Neutrophil (primary cell): ENCODE measurements around the gene NSUN6.

Source experiments
- H3K27ac ChIP-seq: fragments of 200-600 bp; sonication (generic); 2 replicates; pipeline ENCODE4 v1.5.1; 2016; ENCODE audit warnings: mild to moderate bottlenecking, moderate library complexity
- H3K27me3 ChIP-seq: fragments of 200-600 bp; sonication (generic); 2 replicates; pipeline ENCODE4 v1.6.0; 2016; ENCODE audit warnings: mild to moderate bottlenecking
- H3K36me3 ChIP-seq: fragments of 200-600 bp; sonication (generic); 2 replicates; pipeline ENCODE4 v1.5.1; 2017
- H3K4me1 ChIP-seq, 2 experiments: fragments of 200-600 bp in 1 of 2; sonication (generic) in 1 of 2; 1 replicate in 1 of 2; 2 replicates in 1 of 2; pipeline versions ENCODE4 v1.5.1 to v1.6.1; 2013 to 2016; ENCODE audit warnings: low read depth in 1 of 2, low read length in 1 of 2, mild to moderate bottlenecking in 1 of 2, moderate library complexity in 1 of 2; ENCODE audit not compliant: control insufficient read depth in 1 of 2, insufficient read depth in 1 of 2
- H3K4me3 ChIP-seq, 2 experiments: fragments of 200-600 bp in 1 of 2; sonication (generic) in 1 of 2; 1 replicate in 1 of 2; 2 replicates in 1 of 2; pipeline ENCODE4 v1.5.1; 2013 to 2016; ENCODE audit warnings: low read depth in 1 of 2, low read length in 1 of 2, mild to moderate bottlenecking in 1 of 2, moderate library complexity in 1 of 2
- H3K9me3 ChIP-seq: fragments of 200-600 bp; sonication (generic); 2 replicates; pipeline ENCODE4 v1.5.1; 2016
- TF ChIP-seq, protein P1 (sequence below): fragments of 200-600 bp; sonication (generic); IDR thresholded peaks from 2 replicates; pipeline ENCODE4 v1.5.1; 2016; ENCODE audit warnings: antibody characterized with exemption

The NSUN6 gene

GRCh38 chr10:18651324-18652007 lies at the start of gene NSUN6:
NSUN6 (minus strand) TSS chr10:18651587; CDS start chr10:18651203, 384 bp downstream.
- Histone ChIP-seq H3K9me3 (no peaks in the 10 kb centered on the region), H3K4me3 (peak within 1 kb of the TSS; percentile 73 to 82), H3K27ac (peak within 1 kb of the TSS; percentile 87), H3K4me1 (peaks cover 12 to 14% of the 10 kb centered on the region in 2 experiments), H3K27me3 (no peaks in the 10 kb centered on the region), H3K36me3 (no peaks in the 10 kb centered on the region)
- TF ChIP-seq, protein P1, sequence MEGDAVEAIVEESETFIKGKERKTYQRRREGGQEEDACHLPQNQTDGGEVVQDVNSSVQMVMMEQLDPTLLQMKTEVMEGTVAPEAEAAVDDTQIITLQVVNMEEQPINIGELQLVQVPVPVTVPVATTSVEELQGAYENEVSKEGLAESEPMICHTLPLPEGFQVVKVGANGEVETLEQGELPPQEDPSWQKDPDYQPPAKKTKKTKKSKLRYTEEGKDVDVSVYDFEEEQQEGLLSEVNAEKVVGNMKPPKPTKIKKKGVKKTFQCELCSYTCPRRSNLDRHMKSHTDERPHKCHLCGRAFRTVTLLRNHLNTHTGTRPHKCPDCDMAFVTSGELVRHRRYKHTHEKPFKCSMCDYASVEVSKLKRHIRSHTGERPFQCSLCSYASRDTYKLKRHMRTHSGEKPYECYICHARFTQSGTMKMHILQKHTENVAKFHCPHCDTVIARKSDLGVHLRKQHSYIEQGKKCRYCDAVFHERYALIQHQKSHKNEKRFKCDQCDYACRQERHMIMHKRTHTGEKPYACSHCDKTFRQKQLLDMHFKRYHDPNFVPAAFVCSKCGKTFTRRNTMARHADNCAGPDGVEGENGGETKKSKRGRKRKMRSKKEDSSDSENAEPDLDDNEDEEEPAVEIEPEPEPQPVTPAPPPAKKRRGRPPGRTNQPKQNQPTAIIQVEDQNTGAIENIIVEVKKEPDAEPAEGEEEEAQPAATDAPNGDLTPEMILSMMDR, result no peak

DNA sequence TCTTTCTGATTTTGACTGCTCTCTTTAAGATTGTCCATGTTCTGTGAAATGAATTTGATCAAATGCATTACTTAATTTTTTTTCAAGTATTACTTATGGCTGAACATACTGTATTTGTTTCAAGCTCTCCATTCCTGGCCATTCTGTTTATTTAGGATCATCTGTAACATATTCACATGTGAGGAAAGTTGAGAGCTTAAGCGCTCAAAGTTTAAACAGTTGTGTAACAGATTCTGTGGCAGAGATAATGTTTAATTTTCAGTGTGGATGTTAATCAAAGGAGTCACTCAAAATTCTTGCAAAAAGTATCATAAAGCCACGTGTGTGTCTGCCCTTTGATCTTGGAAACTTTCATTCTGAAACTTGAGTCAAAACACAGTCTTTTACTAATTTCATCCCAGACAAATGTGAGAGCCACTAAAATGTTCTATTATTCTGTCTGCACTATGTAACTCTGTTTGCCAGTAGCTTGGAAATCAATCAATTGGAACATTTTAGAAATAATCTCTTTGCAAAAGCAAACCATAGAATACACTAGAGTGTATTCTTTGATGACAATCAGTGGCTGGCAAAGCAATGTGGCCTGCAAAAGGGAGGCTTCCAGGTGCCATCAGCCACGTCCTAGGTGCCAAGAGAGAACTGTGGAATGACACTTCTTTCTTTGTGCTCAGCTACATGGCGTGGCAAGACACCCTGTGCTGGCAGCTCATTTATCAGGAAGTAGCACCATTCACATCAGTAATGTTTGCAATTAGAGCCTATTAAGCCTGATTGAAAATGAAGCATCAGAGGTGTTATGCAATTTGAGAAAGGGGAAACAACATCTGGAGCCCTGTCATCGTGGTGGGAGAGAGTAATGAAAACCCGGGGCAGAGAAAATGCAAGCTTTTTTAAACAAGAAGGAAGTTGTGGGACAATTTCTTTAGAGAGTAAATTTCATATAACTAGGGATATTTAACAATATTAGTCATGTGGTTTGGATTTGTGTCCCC lies 48.8 kb upstream of the NSUN6 start:
- Histone ChIP-seq H3K9me3 (no peaks in the 10 kb centered on the region), H3K27ac (no peak overlapping the region), H3K4me3 (no peak overlapping the region), H3K27me3 (no peaks in the 10 kb centered on the region), H3K4me1 (no peaks in the 10 kb centered on the region), H3K36me3 (no peaks in the 10 kb centered on the region)
- TF ChIP-seq, protein P1, result no peak

DNA sequence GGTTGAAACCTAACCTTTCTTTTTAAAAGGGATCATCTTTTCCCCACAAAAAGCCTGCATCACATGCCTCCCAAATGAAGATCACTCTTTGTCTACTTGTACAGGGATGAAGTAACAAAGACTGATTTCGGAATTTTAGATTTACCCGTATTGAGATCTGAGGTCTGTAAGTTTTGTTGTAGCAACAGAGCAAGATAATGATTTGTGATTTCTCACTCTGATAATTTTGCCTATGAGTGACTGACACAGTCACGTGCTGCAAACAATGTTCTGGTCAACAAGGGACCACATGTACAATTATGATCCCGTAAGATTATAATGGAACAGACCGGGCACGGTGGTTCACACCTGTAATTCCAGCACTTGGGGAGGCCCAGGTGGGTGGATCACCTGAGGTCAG lies 39.2 kb upstream of the NSUN6 start:
- Histone ChIP-seq H3K4me1 (no peaks in the 10 kb centered on the region), H3K36me3 (no peaks in the 10 kb centered on the region), H3K4me3 (no peak overlapping the region), H3K27me3 (no peaks in the 10 kb centered on the region), H3K9me3 (no peaks in the 10 kb centered on the region), H3K27ac (no peak overlapping the region)
- TF ChIP-seq, protein P1, result no peak

DNA sequence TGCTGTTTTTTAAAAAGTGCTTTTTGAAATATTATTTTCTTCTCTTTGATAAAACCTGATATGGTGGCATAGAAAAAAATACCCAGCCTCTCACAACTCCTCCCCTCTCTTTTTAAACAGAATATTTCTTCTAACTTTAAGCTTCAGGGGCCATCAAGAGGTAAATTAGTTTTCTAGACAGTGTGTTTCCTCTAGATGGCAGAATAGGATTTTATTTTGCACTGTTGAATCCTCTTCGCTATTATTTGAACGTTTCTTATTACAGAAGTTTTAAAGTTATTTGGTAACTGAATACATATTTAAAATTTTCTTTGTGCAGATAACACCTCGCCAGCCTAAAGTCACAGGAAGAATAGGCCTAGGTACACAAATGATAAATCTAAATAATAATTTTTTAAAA lies 38.1 kb upstream of the NSUN6 start:
- TF ChIP-seq, protein P1, result no peak
- no peaks in the 10 kb centered on the region for H3K27me3 ChIP-seq
- H3K36me3 ChIP-seq, result no peaks in the 10 kb centered on the region
- H3K4me1 ChIP-seq, result no peaks in the 10 kb centered on the region
- H3K4me3 ChIP-seq, result no peak overlapping the region
- H3K9me3 ChIP-seq, result no peaks in the 10 kb centered on the region
- no peak overlapping the region for H3K27ac ChIP-seq

DNA sequence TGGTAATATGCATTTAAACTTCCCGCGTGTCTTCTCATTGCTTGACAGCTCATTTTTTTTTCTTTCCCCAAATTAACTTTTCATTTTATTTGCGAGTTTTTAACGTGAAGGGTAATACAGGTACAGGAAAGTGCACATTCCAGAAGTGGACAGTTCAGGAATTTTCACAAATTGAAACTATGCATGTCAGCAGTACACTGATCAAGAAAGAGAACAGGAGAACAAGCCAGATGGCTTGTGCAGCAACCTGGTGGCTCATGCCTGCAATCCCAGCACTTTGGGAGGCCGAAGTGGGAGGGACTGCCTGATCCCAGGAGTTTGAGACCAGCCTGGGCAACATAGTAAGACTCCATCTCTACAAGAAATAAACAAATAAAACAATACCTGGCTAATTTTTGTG lies 36.3 kb upstream of the NSUN6 start:
- Histone ChIP-seq H3K27ac (no peak overlapping the region), H3K36me3 (no peaks in the 10 kb centered on the region)

More for the DNA sequence above, 36.3 kb upstream of the NSUN6 start:
- TF ChIP-seq, protein P1, result no peak
- H3K4me3 ChIP-seq, result no peak overlapping the region
- H3K9me3 ChIP-seq, result no peaks in the 10 kb centered on the region
- H3K27me3 ChIP-seq, result no peaks in the 10 kb centered on the region
- H3K4me1 ChIP-seq, result no peaks in the 10 kb centered on the region
